H9 (cell line): ENCODE data around the gene SPDYE1. TPM values are rescaled to one million over a fixed set of nuclear protein-coding genes. Genes with fewer than 3 reads are reported as not detected.
"Not testable (repeated sequence)": the region's sequence is repeated elsewhere in the genome, so short reads cannot be mapped to it uniquely, and the experiment has no call there.

ENCODE experiments used
- DNase-seq: peaks from one replicate; pipeline ENCODE4 v3.0.0-alpha.2; 2017
- H2AFZ ChIP-seq: one replicate; pipeline ENCODE4 v1.6.1; 2013; ENCODE audit warnings: mild to moderate bottlenecking, low read length, control low read depth, moderate library complexity
- H2AK5ac ChIP-seq: 2 replicates; pipeline ENCODE4 v1.6.1; 2013; ENCODE audit warnings: low read length, control low read depth, mixed read lengths; ENCODE audit not compliant: insufficient read length
- H2BK120ac ChIP-seq: one replicate; pipeline ENCODE4 v1.6.1; 2013; ENCODE audit warnings: low read depth, mild to moderate bottlenecking, low read length, control low read depth, inconsistent platforms; ENCODE audit not compliant: poor library complexity, severe bottlenecking
- H2BK12ac ChIP-seq: 2 replicates; pipeline ENCODE4 v1.6.1; 2013; ENCODE audit warnings: low read length, control low read depth, mixed read lengths, low read depth; ENCODE audit not compliant: insufficient read length
- H2BK15ac ChIP-seq: 2 replicates; pipeline ENCODE4 v1.6.1; 2013; ENCODE audit warnings: low read depth, low read length, control low read depth
- H2BK20ac ChIP-seq: one replicate; pipeline ENCODE4 v1.6.1; 2013; ENCODE audit warnings: low read depth, mild to moderate bottlenecking, low read length, control low read depth, inconsistent platforms; ENCODE audit not compliant: poor library complexity, severe bottlenecking
- H2BK5ac ChIP-seq: 2 replicates; pipeline ENCODE4 v1.6.1; 2013; ENCODE audit warnings: low read length, control low read depth, mixed read lengths; ENCODE audit not compliant: insufficient read length
- H3K14ac ChIP-seq: 2 replicates; pipeline ENCODE4 v1.6.1; 2013; ENCODE audit warnings: low read length, control low read depth; ENCODE audit not compliant: insufficient read depth
- H3K18ac ChIP-seq: 2 replicates; pipeline ENCODE4 v1.6.1; 2013; ENCODE audit warnings: low read depth, mild to moderate bottlenecking, mixed read lengths, low read length, control low read depth; ENCODE audit not compliant: insufficient read length
- H3K23ac ChIP-seq: 2 replicates; pipeline ENCODE4 v1.6.1; 2013; ENCODE audit warnings: low read length, control low read depth, mixed read lengths, low read depth; ENCODE audit not compliant: insufficient read length
- H3K23me2 ChIP-seq: 2 replicates; pipeline ENCODE4 v1.6.1; 2013; ENCODE audit warnings: low read depth, mild to moderate bottlenecking, mixed read lengths, low read length, control low read depth; ENCODE audit not compliant: insufficient read length, poor library complexity, severe bottlenecking
- H3K27ac ChIP-seq: 2 replicates; pipeline ENCODE4 v1.5.1; 2013; ENCODE audit warnings: low read length, control low read depth, mixed read lengths, low read depth; ENCODE audit not compliant: insufficient read length
- H3K27me3 ChIP-seq: 2 replicates; pipeline ENCODE4 v1.6.1; 2013; ENCODE audit warnings: low read length, control low read depth, inconsistent platforms; ENCODE audit not compliant: insufficient read depth
- H3K4ac ChIP-seq: 2 replicates; pipeline ENCODE4 v1.6.1; 2013; ENCODE audit warnings: low read depth, mild to moderate bottlenecking, control low read depth, inconsistent platforms, low read length, moderate library complexity
- H3K4me1 ChIP-seq: 2 replicates; pipeline ENCODE4 v1.6.1; 2013; ENCODE audit warnings: low read length, control low read depth, inconsistent platforms; ENCODE audit not compliant: insufficient read depth
- H3K4me2 ChIP-seq: 2 replicates; pipeline ENCODE4 v1.6.1; 2013; ENCODE audit warnings: low read length, control low read depth, mixed read lengths; ENCODE audit not compliant: insufficient read length, insufficient read depth
- H3K56ac ChIP-seq: 2 replicates; pipeline ENCODE4 v1.6.1; 2013; ENCODE audit warnings: low read depth, mild to moderate bottlenecking, mixed read lengths, low read length, control low read depth; ENCODE audit not compliant: insufficient read length
- H3K79me1 ChIP-seq: 2 replicates; pipeline ENCODE4 v1.6.1; 2013; ENCODE audit warnings: low read depth, mild to moderate bottlenecking, moderate library complexity, low read length, control low read depth, inconsistent platforms; ENCODE audit not compliant: insufficient read depth, poor library complexity, severe bottlenecking
- H3K79me2 ChIP-seq: 2 replicates; pipeline ENCODE4 v1.6.1; 2013; ENCODE audit warnings: low read length, control low read depth, inconsistent platforms; ENCODE audit not compliant: insufficient read depth
- H3K9ac ChIP-seq: 2 replicates; pipeline ENCODE4 v1.6.1; 2013; ENCODE audit warnings: low read length, control low read depth, mixed read lengths; ENCODE audit not compliant: insufficient read length; ENCODE audit errors: extremely low read depth
- H3K9me3 ChIP-seq: one replicate; pipeline ENCODE4 v1.6.1; 2013; ENCODE audit warnings: low read depth, low read length, inconsistent platforms; ENCODE audit not compliant: control insufficient read depth
- H3T11ph ChIP-seq: one replicate; pipeline ENCODE4 v1.6.1; 2013; ENCODE audit warnings: mild to moderate bottlenecking, low read length, control low read depth, inconsistent platforms
- H4K20me1 ChIP-seq: one replicate; pipeline ENCODE4 v1.6.1; 2013; ENCODE audit not compliant: control insufficient read depth, insufficient read length, insufficient read depth
- H4K5ac ChIP-seq: 2 replicates; pipeline ENCODE4 v1.6.1; 2013; ENCODE audit warnings: low read depth, mild to moderate bottlenecking, mixed read lengths, low read length, control low read depth; ENCODE audit not compliant: insufficient read length
- H4K8ac ChIP-seq: replicated peaks from 2 replicates; pipeline ENCODE4 v1.6.1; 2013; ENCODE audit warnings: low read length, control low read depth, mixed read lengths, low read depth; ENCODE audit not compliant: insufficient read length
- H4K91ac ChIP-seq: 2 replicates; pipeline ENCODE4 v1.6.1; 2013; ENCODE audit warnings: low read depth, mild to moderate bottlenecking, moderate library complexity, mixed read lengths, low read length, control low read depth; ENCODE audit not compliant: insufficient read length
- H3K27ac Mint-ChIP-seq, 3 experiments: 2 replicates in 2 of 3; 3 replicates in 1 of 3; pipeline ENCODE4 v1.8.0; 2020 to 2021; ENCODE audit warnings: mixed read lengths in 3 of 3, mild to moderate bottlenecking in 1 of 3, moderate library complexity in 1 of 3
- H3K27me3 Mint-ChIP-seq: 2 replicates; pipeline ENCODE4 v1.8.0; 2021; ENCODE audit warnings: low read depth, mild to moderate bottlenecking, moderate library complexity, mixed read lengths
- H3K36me3 Mint-ChIP-seq, 3 experiments: 2 replicates in 2 of 3; 3 replicates in 1 of 3; pipeline ENCODE4 v1.8.0; 2020 to 2021; ENCODE audit warnings: low read depth in 3 of 3, mixed read lengths in 3 of 3; ENCODE audit not compliant: insufficient read depth in 1 of 3
- H3K4me1 Mint-ChIP-seq, 2 experiments: 2 replicates each; pipeline ENCODE4 v1.8.0; 2020; ENCODE audit warnings: mixed read lengths in 2 of 2
- H3K4me3 Mint-ChIP-seq, 2 experiments: 2 replicates in 1 of 2; 3 replicates in 1 of 2; pipeline ENCODE4 v1.8.0; 2020 to 2021; ENCODE audit warnings: mild to moderate bottlenecking in 2 of 2, mixed read lengths in 2 of 2, moderate library complexity in 1 of 2
- H3K9me3 Mint-ChIP-seq, 2 experiments: 2 replicates in 1 of 2; 3 replicates in 1 of 2; pipeline ENCODE4 v1.8.0; 2020; ENCODE audit warnings: mild to moderate bottlenecking in 2 of 2, mixed read lengths in 2 of 2, moderate library complexity in 1 of 2
- WGBS: extraction: QIAGEN DNeasy Blood & Tissue Kit; methylation state at CpG from one replicate; pipeline ENCODE4 v1.1.7; 2013; ENCODE audit warnings: missing lambda C conversion rate, low lambda C conversion rate, mixed read lengths; ENCODE audit not compliant: insufficient read length; ENCODE audit errors: extremely low coverage; 5-methylcytosine and 5-hydroxymethylcytosine counted together
- total RNA-seq: library from RNA; stranded (reverse); gene quantifications from 2 replicates; pipeline ENCODE4 v1.2.1, GENCODE V29; 2021

The SPDYE1 gene
- total RNA-seq, 1 experiment from 2014 or later = not detected

DNA sequence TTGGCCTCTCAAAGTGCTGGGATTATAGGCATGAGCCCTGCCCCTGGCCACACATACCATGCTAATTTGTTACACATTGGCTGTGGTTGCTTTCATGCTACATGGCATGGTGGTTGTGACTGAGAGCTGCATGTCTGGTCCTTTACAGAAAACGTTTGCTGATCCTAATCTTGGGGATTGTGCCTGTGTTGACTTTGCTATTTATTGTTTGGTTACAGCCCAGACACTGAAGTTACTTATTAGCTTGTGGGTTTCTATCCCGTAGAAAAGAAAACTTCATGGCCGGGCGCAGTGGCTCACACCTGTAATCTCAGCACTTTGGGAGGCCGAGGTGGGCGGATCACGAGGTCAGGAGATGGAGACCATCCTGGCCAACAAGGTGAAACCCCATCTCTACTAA, 24.4 kb downstream of the SPDYE1 start:
- not testable (repeated sequence) for H3K79me1 ChIP-seq, H4K8ac ChIP-seq, H3K4me2 ChIP-seq, H3K79me2 ChIP-seq, H2BK5ac ChIP-seq, H3K14ac ChIP-seq, H3K4ac ChIP-seq, H3K9me3 Mint-ChIP-seq, H2BK120ac ChIP-seq, H3K4me1 ChIP-seq, H3K9ac ChIP-seq, H3K4me1 Mint-ChIP-seq, H3K27ac Mint-ChIP-seq, H3K56ac ChIP-seq, H4K91ac ChIP-seq, H2BK15ac ChIP-seq, H2BK12ac ChIP-seq, H3K36me3 Mint-ChIP-seq, H3K27me3 ChIP-seq, H3K27ac ChIP-seq, H3K4me3 Mint-ChIP-seq, H2BK20ac ChIP-seq, DNase-seq, H3K18ac ChIP-seq, H2AFZ ChIP-seq, H4K5ac ChIP-seq, H3K23me2 ChIP-seq, H3T11ph ChIP-seq, H3K9me3 ChIP-seq, H3K23ac ChIP-seq, H4K20me1 ChIP-seq, H2AK5ac ChIP-seq
- no CpG with 5 or more reads among the region's 7 CpGs for WGBS
- H3K27me3 Mint-ChIP-seq = peaks cover 10% of the 10 kb centered on the region

DNA sequence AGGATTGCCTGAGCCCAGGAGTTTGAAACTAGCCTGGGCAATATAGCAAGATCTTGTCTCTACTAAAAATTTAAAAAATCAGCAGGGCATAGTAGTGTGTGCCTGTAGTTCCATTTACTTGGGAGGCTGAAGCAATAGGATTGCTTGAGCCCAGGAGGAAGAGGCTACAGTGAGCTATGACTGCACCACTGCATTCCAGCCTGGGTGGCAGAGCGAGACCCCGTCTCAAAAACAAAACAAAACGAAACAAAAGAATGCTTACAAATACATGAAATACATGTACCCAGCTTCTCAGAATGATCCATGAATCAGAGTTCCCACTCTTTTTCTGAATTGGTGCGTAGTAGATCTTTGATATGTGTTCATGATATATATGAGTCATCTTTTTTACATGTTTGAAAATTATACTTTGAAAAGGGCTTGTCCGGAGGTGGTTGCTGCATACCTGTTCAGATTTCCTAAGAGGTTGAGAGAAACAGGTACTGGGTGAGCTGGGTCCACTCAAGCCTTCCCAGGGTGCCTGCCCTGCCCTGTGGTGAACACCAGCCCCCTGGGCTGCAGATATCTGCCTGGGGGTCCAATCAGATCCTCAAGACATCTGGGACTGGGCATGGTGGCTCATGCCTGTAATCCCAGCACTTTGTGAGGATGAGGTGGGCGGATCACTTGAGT, 25.2 kb downstream of the SPDYE1 start:
- not testable (repeated sequence) for H2BK120ac ChIP-seq, H3K4me3 Mint-ChIP-seq, H4K8ac ChIP-seq, H2AK5ac ChIP-seq, H4K20me1 ChIP-seq, H3K56ac ChIP-seq, H3K23me2 ChIP-seq, H3K27ac ChIP-seq, H3T11ph ChIP-seq, H2BK5ac ChIP-seq, H3K9me3 ChIP-seq, H2BK20ac ChIP-seq, H3K36me3 Mint-ChIP-seq, H3K18ac ChIP-seq, DNase-seq, H4K5ac ChIP-seq, H3K14ac ChIP-seq, H3K27me3 ChIP-seq, H3K4me1 ChIP-seq, H2AFZ ChIP-seq, H3K23ac ChIP-seq, H3K79me2 ChIP-seq, H3K79me1 ChIP-seq, H4K91ac ChIP-seq, H3K4me2 ChIP-seq, H2BK15ac ChIP-seq, H3K9me3 Mint-ChIP-seq, H3K4me1 Mint-ChIP-seq, H3K9ac ChIP-seq, H3K27ac Mint-ChIP-seq, H3K4ac ChIP-seq, H2BK12ac ChIP-seq
- H3K27me3 Mint-ChIP-seq = peaks cover 11% of the 10 kb centered on the region
- WGBS = no CpG with 5 or more reads among the region's 6 CpGs
